Activated naive CD4-positive, alpha-beta T cell treated with anti-CD3 and anti-CD28 coated beads, Interleukin-2, amount 50 U/mL, for 72 hours (primary cell): Measurements from ENCODE around the gene STARD13. TPM values are rescaled to one million over a fixed set of nuclear protein-coding genes. Genes with fewer than 3 reads are reported as not detected.
"Not testable (repeated sequence)": the region's sequence is repeated elsewhere in the genome, so short reads cannot be mapped to it uniquely, and the experiment has no call there.

Experiments
- ATAC-seq, 2 donors: fragments of 150-1000 bp; cut with Tn5 transposase; 2 replicates each; pipeline ENCODE4 v1.10.0; 2021; ENCODE audit warnings: mild to moderate bottlenecking in 2 of 2, moderate library complexity in 2 of 2
- DNase-seq, 2 donors: peaks; one replicate each; pipeline ENCODE4 v3.0.0; 2021 to 2022; ENCODE audit warnings: low spot score in 2 of 2
- H3K27ac Mint-ChIP-seq, 2 donors: one replicate each; pipeline ENCODE4 v1.8.0; 2022; ENCODE audit warnings: mild to moderate bottlenecking in 2 of 2, mixed read lengths in 2 of 2
- H3K36me3 Mint-ChIP-seq, 2 donors: one replicate each; pipeline ENCODE4 v1.8.0; 2022; ENCODE audit warnings: mixed read lengths in 2 of 2
- H3K9me3 Mint-ChIP-seq, 2 donors: one replicate each; pipeline ENCODE4 v1.8.0; 2022; ENCODE audit warnings: mixed read lengths in 2 of 2
- total RNA-seq, 2 donors: library from RNA; stranded (reverse); gene quantifications; one replicate each; pipeline ENCODE4 v1.2.3, GENCODE V29; 2022

STARD13 gene
- total RNA-seq, 2 donors from 2014 or later, result 0.50 to 1.3 TPM

GRCh38 chr13:33249894-33250293 is 35.7 kb downstream of the STARD13 start:
- Mint-ChIP-seq H3K9me3 (no peaks in the 10 kb centered on the region), H3K36me3 (no peaks in the 10 kb centered on the region), H3K27ac (no peak overlapping the region)
- DNase-seq (no peak), ATAC-seq (no peak)

DNA sequence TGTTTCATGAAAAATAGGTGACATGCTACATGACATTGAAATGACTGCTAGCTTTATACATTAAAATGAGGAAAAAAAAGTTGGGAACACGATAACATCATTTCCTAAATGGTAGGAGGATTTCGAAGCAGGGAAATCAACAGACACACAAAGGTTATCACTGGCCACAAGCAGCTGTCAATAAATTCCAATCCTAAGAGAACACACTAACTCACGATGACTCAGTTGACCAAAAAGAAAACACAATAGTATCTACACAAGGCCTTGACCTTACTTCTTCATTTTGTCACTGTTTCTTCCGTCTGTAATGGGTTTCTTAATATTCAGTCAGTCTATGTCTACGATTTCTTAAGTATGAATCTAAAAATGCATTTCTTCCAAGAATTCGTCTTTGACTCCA is 36.5 kb downstream of the STARD13 start:
- H3K27ac Mint-ChIP-seq, result no peak overlapping the region
- no peaks in the 10 kb centered on the region for H3K9me3 Mint-ChIP-seq
- ATAC-seq (no peak), DNase-seq (no peak)
- H3K36me3 Mint-ChIP-seq, result no peaks in the 10 kb centered on the region

DNA sequence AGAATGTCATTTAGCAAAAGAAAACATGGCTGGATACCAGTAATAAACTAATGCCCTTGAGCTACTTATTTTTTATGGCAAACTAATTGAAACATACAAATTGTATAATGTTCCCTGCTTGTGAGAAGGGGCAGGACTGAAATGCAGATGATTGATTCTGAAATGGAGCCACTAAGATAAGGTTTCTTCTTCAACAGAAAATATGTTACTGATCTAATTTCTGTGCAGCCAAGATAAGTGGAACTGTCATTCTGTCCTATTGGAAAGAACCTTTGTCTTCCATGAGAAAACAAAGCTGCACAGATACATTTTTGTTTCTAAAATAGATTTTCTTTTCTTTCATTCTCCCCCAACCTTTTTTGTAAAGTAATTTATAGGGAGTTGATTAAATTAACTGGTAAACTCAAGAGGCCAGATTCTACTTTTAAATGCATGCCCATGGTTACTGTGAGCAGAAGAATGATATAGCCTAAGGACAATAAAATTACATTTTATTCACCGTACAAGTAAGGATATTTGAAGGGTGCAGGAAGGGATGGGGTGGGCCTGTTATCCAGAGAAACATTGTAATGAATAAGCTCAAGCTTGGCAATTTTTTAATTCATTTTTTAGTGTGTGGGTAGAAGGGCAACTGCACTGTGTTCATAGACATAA is 39.9 kb downstream of the STARD13 start:
- DNase-seq (no peak), ATAC-seq (no peak)
- H3K27ac Mint-ChIP-seq, result no peak overlapping the region
- no peaks in the 10 kb centered on the region for H3K36me3 Mint-ChIP-seq
- no peaks in the 10 kb centered on the region for H3K9me3 Mint-ChIP-seq

DNA sequence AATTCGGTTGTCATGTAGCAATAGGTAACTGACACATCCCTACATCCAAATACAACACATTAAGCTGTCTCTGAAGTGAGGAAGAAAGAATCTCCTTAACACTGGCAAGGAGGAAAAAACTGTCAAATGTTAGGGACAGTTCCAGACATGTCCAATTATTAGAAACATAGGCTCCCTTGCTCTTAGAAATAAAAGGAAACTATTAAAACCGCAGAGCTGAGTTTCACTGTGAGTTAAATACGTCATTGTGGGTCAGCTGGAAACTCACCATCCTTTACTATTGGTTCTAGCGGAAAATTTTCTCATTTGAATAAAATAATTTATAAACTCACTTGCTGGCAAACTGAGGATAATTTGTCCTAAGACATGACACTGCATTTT is 40.7 kb downstream of the STARD13 start:
- ATAC-seq (no peak), DNase-seq (no peak)
- Mint-ChIP-seq H3K9me3 (no peaks in the 10 kb centered on the region), H3K27ac (no peak overlapping the region), H3K36me3 (no peaks in the 10 kb centered on the region)

DNA sequence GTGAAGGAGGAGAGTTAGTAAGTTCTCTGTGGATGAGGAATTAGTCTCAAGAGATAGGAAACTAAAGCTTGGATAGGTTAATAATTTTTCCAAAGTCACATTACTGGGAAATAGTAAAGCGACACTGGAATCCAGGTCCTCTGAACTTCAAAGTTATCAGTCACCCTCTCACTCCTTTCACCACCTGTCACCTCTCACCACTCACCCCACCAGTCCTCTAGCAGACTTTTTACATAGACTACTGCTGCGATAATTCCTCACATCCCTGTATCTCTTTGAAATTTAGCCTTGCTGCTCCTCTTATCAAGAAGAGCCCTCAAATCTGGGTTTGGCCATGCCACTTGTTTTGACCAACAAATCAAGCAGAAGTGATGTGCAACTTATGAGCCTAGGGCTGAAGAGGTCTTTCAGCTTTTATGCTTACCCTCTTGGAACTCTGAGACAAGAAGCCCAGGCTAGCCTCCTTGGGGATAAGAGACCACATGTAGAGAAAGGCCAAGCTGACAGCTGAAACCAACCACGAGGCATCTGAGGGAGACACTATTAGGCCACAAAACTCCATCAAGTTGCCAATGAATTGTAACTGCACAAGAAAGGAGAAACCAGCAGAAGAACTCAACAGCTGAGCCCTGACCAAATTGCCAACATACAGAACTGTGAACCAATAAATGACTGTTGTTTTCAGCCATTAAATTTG is 41.2 kb downstream of the STARD13 start:
- DNase-seq (no peak), ATAC-seq (no peak)
- H3K27ac Mint-ChIP-seq, result no peak overlapping the region
- no peaks in the 10 kb centered on the region for H3K36me3 Mint-ChIP-seq
- H3K9me3 Mint-ChIP-seq, result no peaks in the 10 kb centered on the region

DNA sequence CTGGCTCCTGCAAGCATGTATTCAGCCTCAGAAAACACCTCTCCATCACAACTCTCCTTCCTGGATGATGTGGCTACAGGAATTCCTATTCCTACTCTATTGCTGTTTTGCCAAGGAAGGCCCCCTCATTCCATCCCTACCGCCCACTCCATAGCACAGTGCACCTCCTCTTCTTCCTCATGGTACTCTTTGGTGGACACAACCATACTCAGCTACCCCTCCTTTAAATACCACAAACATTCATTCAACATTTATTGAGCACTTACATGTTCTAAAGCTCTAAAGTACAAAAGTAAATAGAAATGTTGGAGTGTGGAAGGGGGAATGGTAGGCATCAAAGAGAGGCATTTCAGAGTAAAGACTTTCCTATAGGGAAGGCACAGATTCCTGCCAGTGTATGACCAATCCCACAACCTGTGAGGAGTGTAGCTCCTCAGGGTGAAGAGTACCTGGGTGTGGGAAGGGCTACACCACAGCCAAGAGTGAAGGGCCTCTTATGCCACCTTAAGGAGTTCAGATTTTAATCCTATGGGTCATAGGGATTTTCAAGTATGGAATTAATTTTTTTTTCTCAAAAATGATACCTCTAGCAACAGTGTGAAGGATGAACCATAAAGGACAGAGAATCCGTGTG is 42.5 kb downstream of the STARD13 start:
- ATAC-seq (no peak), DNase-seq (no peak)
- H3K27ac Mint-ChIP-seq, result no peak overlapping the region
- H3K36me3 Mint-ChIP-seq, result no peaks in the 10 kb centered on the region
- no peaks in the 10 kb centered on the region for H3K9me3 Mint-ChIP-seq

GRCh38 chr13:33242372-33242771 is 43.2 kb downstream of the STARD13 start:
- H3K36me3 Mint-ChIP-seq, DNase-seq, H3K9me3 Mint-ChIP-seq, H3K27ac Mint-ChIP-seq, ATAC-seq: not testable (repeated sequence)

- DNase-seq (no peak), ATAC-seq (no peak)
- no peak overlapping the region for H3K27ac Mint-ChIP-seq
- peaks cover 13% of the 10 kb centered on the region in 2 donors for H3K9me3 Mint-ChIP-seq
- peaks cover 14% of the 10 kb centered on the region in 2 donors for H3K36me3 Mint-ChIP-seq
Measured at GRCh38 chr13:33236021-33236420, 49.5 kb downstream of the STARD13 start.

- ATAC-seq, result no peak
- Mint-ChIP-seq H3K36me3 (peaks cover 14% of the 10 kb centered on the region in 2 donors), H3K27ac (no peak overlapping the region), H3K9me3 (peaks cover 13% of the 10 kb centered on the region in 2 donors)
- no peak for DNase-seq
Measured at GRCh38 chr13:33235564-33235963, 50.0 kb downstream of the STARD13 start.

- Mint-ChIP-seq H3K9me3 (peaks cover 13% of the 10 kb centered on the region in 2 donors), H3K36me3 (peaks cover 14% of the 10 kb centered on the region in 2 donors), H3K27ac (no peak overlapping the region)
- ATAC-seq, result no peak
- DNase-seq, result no peak
Measured at GRCh38 chr13:33235078-33235477, 50.5 kb downstream of the STARD13 start.

- Mint-ChIP-seq H3K27ac (no peak overlapping the region), H3K9me3 (peaks cover 13% of the 10 kb centered on the region in 2 donors), H3K36me3 (peaks cover 14% of the 10 kb centered on the region in 2 donors)
- ATAC-seq (no peak), DNase-seq (no peak)
Measured at GRCh38 chr13:33233547-33233946, 52.0 kb downstream of the STARD13 start.

DNA sequence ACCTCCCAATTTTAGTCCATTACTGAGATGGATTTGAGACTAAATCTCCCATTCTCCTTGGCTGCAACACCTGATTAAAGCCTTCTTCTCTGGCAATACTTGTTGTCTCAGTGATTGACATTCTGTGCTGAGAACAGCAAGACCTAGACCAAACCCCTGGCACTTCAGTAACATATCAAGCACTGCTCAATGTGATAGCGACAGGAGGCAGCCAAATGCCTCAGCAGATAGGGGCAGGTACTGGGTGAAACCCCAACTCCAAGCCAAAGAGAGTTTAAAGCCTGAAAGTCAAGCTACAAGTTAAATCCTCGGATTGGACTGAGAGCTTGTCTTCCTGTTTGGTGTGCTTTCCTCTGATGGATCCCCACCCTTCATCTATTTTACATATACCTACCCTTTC is 52.7 kb downstream of the STARD13 start:
- Mint-ChIP-seq H3K9me3 (peaks cover 13% of the 10 kb centered on the region in 2 donors), H3K27ac (peak overlapping the region in 1 of 2 donors; percentile 34), H3K36me3 (peaks cover 14% of the 10 kb centered on the region in 2 donors)
- DNase-seq (no peak), ATAC-seq (no peak)

DNA sequence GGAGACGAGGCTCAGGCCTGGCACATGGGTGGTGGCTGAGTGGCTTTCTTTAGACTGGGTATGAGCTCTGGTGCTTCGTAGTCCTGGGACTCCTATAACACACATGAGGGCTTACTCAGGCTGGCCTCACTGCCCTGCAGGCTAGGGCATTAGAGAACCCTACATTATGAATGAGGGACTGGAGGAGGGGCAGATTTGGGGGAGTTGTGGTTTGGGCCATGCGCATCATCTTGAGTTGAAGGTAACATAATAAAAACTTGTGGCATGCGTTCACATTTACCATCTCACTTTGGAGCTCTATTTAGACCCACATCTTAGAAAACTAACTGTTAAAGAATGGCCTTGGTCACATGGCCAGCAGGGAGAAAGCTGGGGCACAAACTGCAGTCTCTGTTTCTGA is 54.2 kb downstream of the STARD13 start:
- DNase-seq (no peak), ATAC-seq (no peak)

GRCh38 chr13:33230178-33230881 is 55.2 kb downstream of the STARD13 start:
- Mint-ChIP-seq H3K27ac (no peak overlapping the region), H3K36me3 (peaks cover 14% of the 10 kb centered on the region in 2 donors), H3K9me3 (peaks cover 13% of the 10 kb centered on the region in 2 donors)
- ATAC-seq (peak in 1 of 2 donors; percentile 35), DNase-seq (no peak)

More for the DNA sequence above, 54.2 kb downstream of the STARD13 start:
- H3K36me3 Mint-ChIP-seq, result peaks cover 14% of the 10 kb centered on the region in 2 donors
- no peak overlapping the region for H3K27ac Mint-ChIP-seq
- H3K9me3 Mint-ChIP-seq, result peaks cover 13% of the 10 kb centered on the region in 2 donors

DNA sequence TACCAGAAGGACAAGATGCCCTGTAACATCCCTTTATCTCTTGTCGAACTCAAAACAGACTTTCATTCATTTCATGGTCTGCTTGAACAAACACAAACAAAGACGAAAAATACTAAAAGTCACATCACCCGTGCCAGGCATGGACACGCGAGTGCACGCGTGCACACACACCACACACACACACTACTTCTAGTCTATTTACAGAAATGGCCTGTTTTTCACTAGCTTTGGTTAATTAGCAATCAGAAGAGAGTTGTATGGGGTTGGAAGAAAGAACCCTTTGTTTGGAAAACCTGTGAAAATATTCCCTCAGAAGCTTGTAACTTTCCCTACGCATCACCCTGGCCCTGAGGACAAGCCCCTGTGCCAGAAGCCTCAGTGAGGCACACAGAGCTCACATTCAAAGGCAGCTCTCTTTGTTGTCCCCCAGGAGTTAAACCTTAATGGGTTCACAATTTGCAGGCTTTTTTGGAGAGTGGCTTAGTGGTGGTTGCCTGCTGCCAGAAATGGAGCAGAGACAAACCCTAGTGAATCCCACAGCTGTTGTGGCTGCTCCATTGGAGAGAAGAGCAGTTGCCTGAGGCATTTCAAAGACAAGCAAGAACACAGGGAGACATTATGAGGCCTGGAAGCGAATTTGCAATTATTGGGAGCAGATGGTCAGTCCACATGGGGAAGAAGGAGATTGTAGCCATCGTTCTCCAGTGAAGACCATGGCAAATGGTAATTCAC is 55.9 kb downstream of the STARD13 start:
- Mint-ChIP-seq H3K9me3 (peaks cover 13% of the 10 kb centered on the region in 2 donors), H3K36me3 (peaks cover 14% of the 10 kb centered on the region in 2 donors), H3K27ac (no peak overlapping the region)
- DNase-seq (no peak), ATAC-seq (no peak)

GRCh38 chr13:33228648-33229445 is 56.7 kb downstream of the STARD13 start:
- Mint-ChIP-seq H3K36me3 (peaks cover 14% of the 10 kb centered on the region in 2 donors), H3K27ac (peak overlapping the region in 1 of 2 donors; percentile 68), H3K9me3 (peaks cover 9 to 13% of the 10 kb centered on the region in 2 donors)
- ATAC-seq, result peak; percentile 54 to 61
- no peak for DNase-seq
